GM12892 (cell line): ENCODE results near the gene UBE2H.

Experiments
- POLR2AphosphoS5 ChIP-seq: IDR thresholded peaks from 2 replicates; pipeline ENCODE4 v1.6.1; 2011; ENCODE audit warnings: low read depth, low read length, control low read depth
- TAF1 ChIP-seq: IDR thresholded peaks from 2 replicates; pipeline ENCODE4 v1.6.1; 2011; ENCODE audit warnings: low read depth, mild to moderate bottlenecking, control low read depth, low read length, borderline replicate concordance

- TF ChIP-seq TAF1 = no peak
- no peak for TF ChIP-seq POLR2AphosphoS5
Observed at GRCh38 chr7:129816742-129817141, 136.0 kb downstream of the UBE2H start.
